ENCODE data around the gene MPZL1.

Gene MPZL1

DNA sequence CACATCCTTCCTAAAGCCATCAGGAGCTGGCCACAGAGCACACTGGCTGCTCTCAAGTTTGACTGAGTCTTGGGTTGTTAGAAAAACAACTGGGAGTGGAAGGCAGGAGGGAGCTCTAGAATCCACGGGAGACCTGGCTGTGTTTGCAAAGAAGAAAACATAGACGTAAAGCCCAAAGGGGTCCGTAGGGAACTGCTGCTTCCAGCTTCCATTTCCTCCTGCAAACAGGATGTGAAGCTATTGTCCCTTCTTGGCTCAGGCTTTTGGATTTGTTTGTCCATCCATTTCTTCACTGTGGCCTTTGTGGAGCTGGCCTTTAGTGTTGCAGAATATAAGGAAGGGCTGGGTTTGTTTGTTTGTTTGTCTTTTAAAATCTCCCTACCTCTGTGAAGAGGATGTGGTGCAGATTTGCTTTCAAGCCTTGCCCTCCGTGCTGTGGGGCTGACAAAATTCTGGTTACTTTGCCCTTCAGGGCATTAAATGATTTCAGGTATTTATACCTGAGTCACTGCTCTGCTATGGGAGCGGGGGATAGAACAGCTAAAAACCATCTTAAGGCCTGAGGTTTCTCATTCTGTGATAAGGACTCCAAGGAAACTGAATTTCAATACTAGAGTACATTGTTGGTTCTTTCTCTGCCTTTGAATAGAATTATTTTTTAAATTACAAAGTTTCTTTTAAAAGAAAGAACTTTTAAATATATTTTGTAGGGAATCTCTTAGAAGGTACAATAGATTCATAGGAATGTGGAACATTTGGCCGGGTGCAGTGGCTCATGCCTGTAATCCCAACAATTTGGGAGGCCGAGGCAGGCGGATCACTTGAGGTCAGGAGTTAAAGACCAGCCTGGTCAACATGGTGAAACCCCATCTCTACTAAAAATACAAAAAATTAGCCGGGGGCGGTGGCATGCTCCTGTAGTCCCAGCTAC, 74.3 kb downstream of the MPZL1 start:
- DNase-seq: no peak
- peaks cover 5% of the 10 kb centered on the region for H3K9me3 Mint-ChIP-seq
- H3K4me3 Mint-ChIP-seq: no peak overlapping the region
- peaks cover 33% of the 10 kb centered on the region for H3K36me3 Mint-ChIP-seq (ENCODE audit: low read depth)
- H3K4me1 Mint-ChIP-seq: peaks cover 38% of the 10 kb centered on the region
- H3K27ac Mint-ChIP-seq: peak overlapping the region; percentile 30
- H3K27me3 Mint-ChIP-seq (ENCODE audit: low read depth, poor library complexity): no peaks in the 10 kb centered on the region
- TF ChIP-seq, protein P1, sequence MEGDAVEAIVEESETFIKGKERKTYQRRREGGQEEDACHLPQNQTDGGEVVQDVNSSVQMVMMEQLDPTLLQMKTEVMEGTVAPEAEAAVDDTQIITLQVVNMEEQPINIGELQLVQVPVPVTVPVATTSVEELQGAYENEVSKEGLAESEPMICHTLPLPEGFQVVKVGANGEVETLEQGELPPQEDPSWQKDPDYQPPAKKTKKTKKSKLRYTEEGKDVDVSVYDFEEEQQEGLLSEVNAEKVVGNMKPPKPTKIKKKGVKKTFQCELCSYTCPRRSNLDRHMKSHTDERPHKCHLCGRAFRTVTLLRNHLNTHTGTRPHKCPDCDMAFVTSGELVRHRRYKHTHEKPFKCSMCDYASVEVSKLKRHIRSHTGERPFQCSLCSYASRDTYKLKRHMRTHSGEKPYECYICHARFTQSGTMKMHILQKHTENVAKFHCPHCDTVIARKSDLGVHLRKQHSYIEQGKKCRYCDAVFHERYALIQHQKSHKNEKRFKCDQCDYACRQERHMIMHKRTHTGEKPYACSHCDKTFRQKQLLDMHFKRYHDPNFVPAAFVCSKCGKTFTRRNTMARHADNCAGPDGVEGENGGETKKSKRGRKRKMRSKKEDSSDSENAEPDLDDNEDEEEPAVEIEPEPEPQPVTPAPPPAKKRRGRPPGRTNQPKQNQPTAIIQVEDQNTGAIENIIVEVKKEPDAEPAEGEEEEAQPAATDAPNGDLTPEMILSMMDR (IDR thresholded peaks at IDR 0.05): no peak

- Mint-ChIP-seq H3K9me3 (peaks cover 10% of the 10 kb centered on the region), H3K27ac (peak overlapping the region; percentile 89), H3K4me1 (peaks cover 28% of the 10 kb centered on the region), H3K27me3 (ENCODE audit: low read depth, poor library complexity) (no peaks in the 10 kb centered on the region), H3K36me3 (ENCODE audit: low read depth) (peaks cover 36% of the 10 kb centered on the region), H3K4me3 (no peak overlapping the region)
- TF ChIP-seq, protein P1 (IDR thresholded peaks at IDR 0.05): no peak
- DNase-seq: no peak
These were observed 75.2 kb downstream of the MPZL1 start for GRCh38 chr1:167797015-167797414.

DNA sequence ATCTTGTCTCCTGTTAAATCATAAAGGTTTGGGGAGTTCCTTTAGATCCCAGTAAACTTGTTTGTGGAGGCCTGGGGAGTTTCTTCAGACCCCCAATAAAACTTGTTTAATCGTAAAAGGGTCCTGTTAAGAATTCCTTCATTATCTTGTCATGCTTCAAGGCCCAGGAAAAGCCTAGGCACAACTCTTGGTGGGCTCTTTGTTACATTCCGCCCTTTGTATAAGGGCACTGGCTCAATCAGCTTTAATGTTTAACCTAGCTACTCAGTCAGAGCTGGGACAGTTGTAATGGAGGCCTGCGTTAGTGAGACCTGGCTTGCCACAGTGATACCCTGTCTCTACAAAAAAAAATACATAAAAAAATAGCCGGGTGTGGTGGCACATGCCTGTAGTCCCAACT, 77.2 kb downstream of the MPZL1 start:
- peaks cover 33% of the 10 kb centered on the region for H3K36me3 Mint-ChIP-seq (ENCODE audit: low read depth)
- DNase-seq: no peak
- H3K27ac Mint-ChIP-seq: no peak overlapping the region
- H3K4me1 Mint-ChIP-seq: peaks cover 25% of the 10 kb centered on the region
- TF ChIP-seq, protein P1 (IDR thresholded peaks at IDR 0.05): no peak
- peaks cover 2% of the 10 kb centered on the region for H3K27me3 Mint-ChIP-seq (ENCODE audit: low read depth, poor library complexity)
- peaks cover 27% of the 10 kb centered on the region for H3K9me3 Mint-ChIP-seq
- no peak overlapping the region for H3K4me3 Mint-ChIP-seq

DNA sequence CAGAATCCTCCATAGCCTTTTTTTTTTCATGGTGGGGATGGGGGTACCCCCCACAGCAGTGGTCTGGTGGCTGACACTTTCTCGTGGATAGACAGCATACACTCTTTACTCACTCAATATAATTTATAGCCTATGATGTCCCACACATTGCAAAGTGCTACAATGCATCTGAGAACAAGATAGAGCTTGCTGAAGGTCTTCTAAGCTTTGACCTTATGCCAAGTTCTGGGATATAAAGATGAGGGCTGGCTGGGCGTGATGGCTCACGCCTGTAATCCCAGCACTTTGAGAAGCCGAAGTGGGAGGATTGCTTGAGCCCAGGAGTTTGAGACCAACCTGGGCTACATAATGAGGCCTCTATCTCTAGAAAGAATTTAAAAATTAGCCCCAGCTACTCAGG, 78.0 kb downstream of the MPZL1 start:
- H3K4me1 Mint-ChIP-seq: peaks cover 25% of the 10 kb centered on the region
- H3K27me3 Mint-ChIP-seq (ENCODE audit: low read depth, poor library complexity): peaks cover 3% of the 10 kb centered on the region
- TF ChIP-seq, protein P1 (IDR thresholded peaks at IDR 0.05): no peak
- H3K9me3 Mint-ChIP-seq: peaks cover 35% of the 10 kb centered on the region
- DNase-seq: no peak
- H3K27ac Mint-ChIP-seq: no peak overlapping the region
- H3K36me3 Mint-ChIP-seq (ENCODE audit: low read depth): peaks cover 36% of the 10 kb centered on the region
- no peak overlapping the region for H3K4me3 Mint-ChIP-seq

- Mint-ChIP-seq H3K9me3 (peaks cover 40% of the 10 kb centered on the region), H3K27ac (no peak overlapping the region), H3K4me3 (no peak overlapping the region), H3K27me3 (ENCODE audit: low read depth, poor library complexity) (peaks cover 6% of the 10 kb centered on the region), H3K36me3 (ENCODE audit: low read depth) (peaks cover 41% of the 10 kb centered on the region), H3K4me1 (peaks cover 25% of the 10 kb centered on the region)
- TF ChIP-seq, protein P1 (IDR thresholded peaks at IDR 0.05): no peak
- DNase-seq: no peak
These were observed 78.5 kb downstream of the MPZL1 start for GRCh38 chr1:167800251-167800650.

- H3K4me1 Mint-ChIP-seq: peaks cover 6% of the 10 kb centered on the region
- H3K27ac Mint-ChIP-seq: no peak overlapping the region
- peaks cover 55% of the 10 kb centered on the region for H3K9me3 Mint-ChIP-seq
- DNase-seq: no peak
- peaks cover 6% of the 10 kb centered on the region for H3K27me3 Mint-ChIP-seq (ENCODE audit: low read depth, poor library complexity)
- H3K36me3 Mint-ChIP-seq (ENCODE audit: low read depth): peaks cover 52% of the 10 kb centered on the region
- H3K4me3 Mint-ChIP-seq: no peak overlapping the region
- TF ChIP-seq, protein P1 (IDR thresholded peaks at IDR 0.05): no peak
These were observed 80.5 kb downstream of the MPZL1 start for GRCh38 chr1:167802235-167802634.
